Heart right ventricle (tissue), 16 donors: ENCODE measurements around the gene PPP4R4. TPM values are rescaled to one million over a fixed set of nuclear protein-coding genes. Genes with fewer than 3 reads are reported as not detected.

Experiments used
- ATAC-seq, 8 donors: fragments of 200-7000 bp; cut with Tn5 transposase; one replicate each; pipeline ENCODE4 v1.9.1; 2020; ENCODE audit warnings: mild to moderate bottlenecking in 8 of 8, moderate library complexity in 8 of 8, moderate number of reproducible peaks in 1 of 8
- DNase-seq, 2 donors: peaks; one replicate each; pipeline ENCODE4 v3.0.0-alpha.2; 2020
- H3K27ac ChIP-seq, 10 donors: fragments of 200-600 bp; sonication (generic) in 2 of 10; one replicate each; pipeline versions ENCODE4 v1.5.0 to v1.8.0; 2020 to 2022; ENCODE audit warnings: mild to moderate bottlenecking in 3 of 10
- H3K27me3 ChIP-seq, 7 donors: fragments of 200-600 bp; one replicate each; pipeline ENCODE4 v1.8.0; 2021 to 2022; ENCODE audit warnings: mild to moderate bottlenecking in 2 of 7
- H3K36me3 ChIP-seq, 9 donors: fragments of 200-600 bp; sonication (generic) in 1 of 9; one replicate each; pipeline versions ENCODE4 v1.5.0 to v1.8.0; 2020 to 2022; ENCODE audit warnings: mild to moderate bottlenecking in 2 of 9
- H3K4me1 ChIP-seq, 9 donors: fragments of 200-600 bp; sonication (generic) in 1 of 9; one replicate each; pipeline versions ENCODE4 v1.5.0 to v1.8.0; 2020 to 2022; ENCODE audit warnings: mild to moderate bottlenecking in 4 of 9
- H3K4me3 ChIP-seq, 10 donors: fragments of 200-600 bp; sonication (generic) in 2 of 10; one replicate each; pipeline versions ENCODE4 v1.5.0 to v1.8.0; 2020 to 2022; ENCODE audit warnings: mild to moderate bottlenecking in 7 of 10, moderate library complexity in 2 of 10
- H3K9me3 ChIP-seq, 11 donors: fragments of 200-600 bp in 10 of 11; sonication (generic) in 2 of 11; one replicate each; pipeline versions ENCODE4 v1.5.0 to v1.8.0; 2013 to 2022; ENCODE audit warnings: mild to moderate bottlenecking in 2 of 11, control low read depth in 1 of 11, moderate library complexity in 1 of 11
- WGBS, 2 donors: extraction: QIAGEN DNeasy Blood & Tissue Kit; methylation state at CpG; one replicate each; pipeline ENCODE4 v1.1.7; 2013; ENCODE audit warnings: inconsistent platforms in 1 of 2; 5-methylcytosine and 5-hydroxymethylcytosine counted together
- intact Hi-C, 10 donors: fragments of 100-400 bp; cut with DNase I; formaldehyde crosslinking; loops; one replicate each; pipeline versions ENCODE4 v1.11.1 to v1.14.2; 2022
- polyA plus RNA-seq, 2 donors: library from polyadenylated mRNA; stranded (reverse); fragments of 200-250 nt; gene quantifications; one replicate each; pipeline ENCODE4 v1.2.3, GENCODE V29; 2013
- total RNA-seq, 10 donors: library from RNA; stranded (reverse); fragmentation: NEBNext Ultra II Directional in 3 of 10; extraction: Animal tissue kit (Norgen Biotek cat#: 25700) in 3 of 10; gene quantifications; one replicate each; pipeline versions ENCODE4 v1.2.1 to v1.2.4, GENCODE V29; 2021 to 2023
- TF ChIP-seq, protein P1 (sequence below), 9 donors: fragments of 200-600 bp; sonication (generic) in 2 of 9; IDR thresholded peaks; one replicate each; pipeline versions ENCODE4 v1.5.0 to v1.8.0; 2021 to 2022; ENCODE audit warnings: antibody characterized with exemption in 9 of 9, mild to moderate bottlenecking in 5 of 9, moderate library complexity in 1 of 9
- donor health status: Arrhythmogenic right ventricular cardiomyopathy.
- donor health status: ischemic (EF 13 %, LVEDD 7.1; RV severe dilation, severe dysfunction).
- donor health status: healthy with polysubstance abuse.
- donor health status: DM: no; HTN: yes; CAD: no.
- donor health status: DM: no; HTN: no; CAD: no.
- donor health status: ischemic (EF 25% LVEDD 6.9; RV normal size, moderate dysfunction).
- donor health status: ischemic (EF 25% LVEDD 5.7; RV mildly dilated, moderate dysfunction).
- donor health status: healthy.
- donor health status: DM: yes; HTN: yes; CAD: no.
- donor health status: Ischemic cardiomyopathy.
- donor health status: ischemic (EF 35%, LVEDD 5.7; RV mildly dilated, moderate dysfunction).
- donor health status: nonischemic (EF 11% LVEDD 7.7; RV severe dilation, severe dysfunction).
- donor health status: DM: yes; HTN: yes; CAD: no.
- donor health status: PGD.
- donor health status: ischemic (EF 29% LVEDD 5.4; RV normal size, mild dysfunction).
- donor health status: nonischemic (EF 23%, LVEDD 6.1; RV moderate dilation, normal function).

Gene PPP4R4
- total and polyA plus RNA-seq, 12 donors = 0.13 to 0.94 (median 0.31) TPM; not detected in 5

DNA sequence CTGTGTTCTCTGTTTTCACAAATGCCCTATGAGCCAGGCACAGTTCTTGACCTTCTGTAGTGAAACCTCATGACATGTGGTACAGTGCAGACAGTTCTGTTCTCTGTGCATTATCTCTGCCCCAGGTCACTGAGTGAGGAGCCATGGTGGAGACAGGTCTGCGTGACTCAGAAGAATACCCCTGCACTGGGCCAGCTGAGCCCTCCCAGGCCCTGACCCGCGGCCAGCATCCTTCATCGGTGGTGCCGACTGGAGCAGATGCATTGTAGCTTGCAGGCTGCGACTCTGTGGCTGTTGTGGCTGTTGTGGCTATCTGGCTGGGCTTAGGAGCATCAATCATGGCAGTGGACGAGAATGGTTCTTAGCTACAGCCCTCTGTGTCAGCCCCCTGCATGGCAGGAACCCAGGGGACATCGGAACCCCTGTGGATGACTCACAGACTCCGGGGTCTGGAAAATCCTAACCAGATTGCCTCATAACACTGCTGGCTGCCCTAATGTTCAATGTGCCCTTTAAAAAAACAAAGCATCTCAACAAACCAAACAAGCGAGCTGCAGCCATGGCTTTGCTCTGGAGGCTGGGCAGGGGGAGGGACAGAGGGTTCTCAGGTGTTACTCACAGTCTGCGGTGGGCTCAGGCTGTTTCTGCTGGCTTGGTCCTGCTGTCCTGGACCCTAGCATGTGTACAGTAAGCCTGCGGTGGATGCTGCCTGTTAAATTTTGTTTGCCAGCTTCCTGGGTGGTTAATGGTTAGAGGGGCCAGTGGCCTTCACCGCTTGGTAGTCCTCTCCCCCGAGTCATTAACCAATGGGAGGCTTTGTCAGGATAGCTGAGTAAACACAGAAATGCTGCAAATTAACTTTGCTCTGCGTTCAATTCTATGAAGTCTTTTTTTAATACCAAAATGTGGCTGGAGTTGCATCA is 148.8 kb downstream of the PPP4R4 start, which contains the start of gene SERPINA6:
Gene SERPINA6, minus strand, starts transcription at position 689 of the 923 bp plus-strand sequence. CDS start 8,688 bp downstream, outside the sequence.
- ATAC-seq = peak in 1 of 8 donors; percentile 35
- Histone ChIP-seq H3K27me3 (peaks cover 0 to 9% (median 0%) of the 10 kb centered on the region in 7 donors), H3K36me3 (no peaks in the 10 kb centered on the region), H3K9me3 (peaks cover 0 to 12% (median 0%) of the 10 kb centered on the region in 11 donors), H3K4me3 (no peak within 1 kb of the TSS), H3K4me1 (no peaks in the 10 kb centered on the region), H3K27ac (no peak within 1 kb of the TSS)
- 72 to 73% methylated on average over 15 of the region's 15 CpGs for WGBS, 2 donors
- intact Hi-C loops = no loop called here
- DNase-seq = no peak
- TF ChIP-seq, protein P1, sequence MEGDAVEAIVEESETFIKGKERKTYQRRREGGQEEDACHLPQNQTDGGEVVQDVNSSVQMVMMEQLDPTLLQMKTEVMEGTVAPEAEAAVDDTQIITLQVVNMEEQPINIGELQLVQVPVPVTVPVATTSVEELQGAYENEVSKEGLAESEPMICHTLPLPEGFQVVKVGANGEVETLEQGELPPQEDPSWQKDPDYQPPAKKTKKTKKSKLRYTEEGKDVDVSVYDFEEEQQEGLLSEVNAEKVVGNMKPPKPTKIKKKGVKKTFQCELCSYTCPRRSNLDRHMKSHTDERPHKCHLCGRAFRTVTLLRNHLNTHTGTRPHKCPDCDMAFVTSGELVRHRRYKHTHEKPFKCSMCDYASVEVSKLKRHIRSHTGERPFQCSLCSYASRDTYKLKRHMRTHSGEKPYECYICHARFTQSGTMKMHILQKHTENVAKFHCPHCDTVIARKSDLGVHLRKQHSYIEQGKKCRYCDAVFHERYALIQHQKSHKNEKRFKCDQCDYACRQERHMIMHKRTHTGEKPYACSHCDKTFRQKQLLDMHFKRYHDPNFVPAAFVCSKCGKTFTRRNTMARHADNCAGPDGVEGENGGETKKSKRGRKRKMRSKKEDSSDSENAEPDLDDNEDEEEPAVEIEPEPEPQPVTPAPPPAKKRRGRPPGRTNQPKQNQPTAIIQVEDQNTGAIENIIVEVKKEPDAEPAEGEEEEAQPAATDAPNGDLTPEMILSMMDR (IDR thresholded peaks at IDR 0.05) = no peak

DNA sequence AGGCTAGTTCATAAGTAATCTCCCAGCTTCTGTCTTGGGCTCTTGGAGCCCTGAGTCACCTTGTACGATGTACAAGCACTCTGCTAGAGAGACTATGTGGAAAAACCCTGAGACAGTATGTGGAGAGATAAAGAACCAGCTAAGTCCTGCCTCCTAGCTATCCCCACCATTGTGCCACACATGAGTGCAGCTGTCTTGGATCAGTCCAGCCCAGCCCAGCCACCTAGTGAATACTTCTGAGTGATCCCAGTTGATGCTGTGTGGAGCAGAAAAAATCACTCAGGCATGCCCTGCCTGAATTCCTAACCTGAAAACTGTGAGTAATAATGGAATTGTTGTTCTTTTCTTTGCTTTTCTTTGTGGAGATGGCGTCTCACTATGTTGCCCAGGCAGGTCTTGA is 154.1 kb downstream of the PPP4R4 start:
- Histone ChIP-seq H3K36me3 (no peaks in the 10 kb centered on the region), H3K27me3 (peaks cover 0 to 9% (median 0%) of the 10 kb centered on the region in 7 donors), H3K4me3 (no peak overlapping the region), H3K4me1 (no peaks in the 10 kb centered on the region), H3K27ac (no peak overlapping the region), H3K9me3 (peaks cover 0 to 6% (median 0%) of the 10 kb centered on the region in 11 donors)
- TF ChIP-seq, protein P1 (IDR thresholded peaks at IDR 0.05) = no peak
- DNase-seq = no peak
- intact Hi-C loops = no loop called here
- no peak for ATAC-seq
- WGBS, 2 donors = 74 to 75% methylated on average over 2 of the region's 2 CpGs

Other genes starting within 250 kb of the PPP4R4 start
- gene FAM181A, start 247.0 kb upstream of the PPP4R4 start, total RNA-seq = not detected
- not detected for gene FAM181A, start 247.0 kb upstream of the PPP4R4 start, polyA plus RNA-seq
- gene ASB2, start 197.8 kb upstream of the PPP4R4 start, total RNA-seq = 100 to 1,000 TPM in 9 of 10 donors, 10 to 100 TPM in 1; 85.7 to 253 (median 168) TPM
- gene ASB2, start 197.8 kb upstream of the PPP4R4 start, polyA plus RNA-seq = 100 to 1,000 TPM in 1 of 2 donors, 10 to 100 TPM in 1; 19.6 to 374 TPM
- 1 to 10 TPM in 3 of 10 donors, under 1 TPM in 6, not detected in 1; 0.40 to 1.6 (median 0.75) TPM for gene CCDC197, start 177.0 kb upstream of the PPP4R4 start, total RNA-seq
- 1 to 10 TPM in 1 of 2 donors, not detected in 1; 1.3 TPM for gene CCDC197, start 177.0 kb upstream of the PPP4R4 start, polyA plus RNA-seq
- gene OTUB2, start 148.0 kb upstream of the PPP4R4 start, total RNA-seq = under 1 TPM in 9 of 10 donors, not detected in 1; 0.07 to 0.37 (median 0.15) TPM
- under 1 TPM; 0.22 to 0.29 TPM for gene OTUB2, start 148.0 kb upstream of the PPP4R4 start, polyA plus RNA-seq
- gene DDX24, start 93.1 kb upstream of the PPP4R4 start, total RNA-seq = 100 to 1,000 TPM; 190 to 269 (median 240) TPM
- gene DDX24, start 93.1 kb upstream of the PPP4R4 start, polyA plus RNA-seq = 100 to 1,000 TPM in 1 of 2 donors, 10 to 100 TPM in 1; 94.1 to 160 TPM
- gene IFI27L1, start 93.0 kb upstream of the PPP4R4 start, total RNA-seq = 10 to 100 TPM in 9 of 10 donors, 1 to 10 TPM in 1; 7.7 to 23.9 (median 16.2) TPM
- 10 to 100 TPM; 28.8 to 47.4 TPM for gene IFI27L1, start 93.0 kb upstream of the PPP4R4 start, polyA plus RNA-seq
- 100 to 1,000 TPM in 8 of 10 donors, 10 to 100 TPM in 2; 76.5 to 473 (median 148) TPM for gene IFI27, start 63.6 kb upstream of the PPP4R4 start, total RNA-seq
- gene IFI27, start 63.6 kb upstream of the PPP4R4 start, polyA plus RNA-seq = 100 to 1,000 TPM; 719 to 721 TPM
- 10 to 100 TPM; 41.5 to 92.9 (median 63.2) TPM for gene IFI27L2, start 44.7 kb upstream of the PPP4R4 start, total RNA-seq
- 100 to 1,000 TPM in 1 of 2 donors, 10 to 100 TPM in 1; 83.3 to 122 TPM for gene IFI27L2, start 44.7 kb upstream of the PPP4R4 start, polyA plus RNA-seq
- not detected for gene SERPINA10, start 118.9 kb downstream of the PPP4R4 start, total RNA-seq
- gene SERPINA10, start 118.9 kb downstream of the PPP4R4 start, polyA plus RNA-seq = not detected
- gene SERPINA6, start 149.0 kb downstream of the PPP4R4 start, total RNA-seq = not detected
- not detected for gene SERPINA6, start 149.0 kb downstream of the PPP4R4 start, polyA plus RNA-seq
- not detected for gene SERPINA2, start 192.4 kb downstream of the PPP4R4 start, total RNA-seq
- not detected for gene SERPINA2, start 192.4 kb downstream of the PPP4R4 start, polyA plus RNA-seq
- 10 to 100 TPM in 1 of 10 donors, 1 to 10 TPM in 9; 1.9 to 38.3 (median 3.8) TPM for gene SERPINA1, start 214.3 kb downstream of the PPP4R4 start, total RNA-seq
- 1 to 10 TPM; 1.1 to 8.7 TPM for gene SERPINA1, start 214.3 kb downstream of the PPP4R4 start, polyA plus RNA-seq